ENCODE measurements around the gene HAGH.

DNA sequence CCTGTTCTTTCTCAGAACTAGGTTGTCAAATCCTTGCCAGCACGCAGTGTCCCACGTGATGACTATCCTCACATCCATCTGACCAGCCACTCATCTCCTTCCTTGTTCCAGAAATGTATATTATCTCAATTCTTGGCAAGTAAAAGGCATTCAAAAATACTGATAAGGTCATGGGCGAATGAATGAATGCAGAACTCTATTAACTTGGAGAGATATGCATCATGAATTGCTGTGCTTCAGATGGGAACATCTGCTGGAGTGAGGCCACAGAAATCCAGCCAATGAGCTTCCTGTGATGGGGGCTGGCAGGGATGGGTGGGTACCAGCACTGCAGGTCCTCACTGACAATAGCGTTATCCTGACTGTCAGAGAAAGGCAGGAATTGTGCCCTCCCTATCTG lies 19.4 kb upstream of the HAGH start:
- TF ChIP-seq CTCF (conservative IDR thresholded peaks at IDR 0.05; ENCODE audit: low read length), result no peak
- no peak for TF ChIP-seq EZH2phosphoT487 (IDR thresholded peaks at IDR 0.05; ENCODE audit: borderline replicate concordance, low read depth, low read length)

All from OCI-LY7 (cell line).